SJSA1 (cell line): ENCODE data around the gene TMEM132C. TPM values are rescaled to one million over a fixed set of nuclear protein-coding genes. Genes with fewer than 3 reads are reported as not detected.
"Not testable (repeated sequence)": the region's sequence is repeated elsewhere in the genome, so short reads cannot be mapped to it uniquely, and the experiment has no call there.

Source experiments
- DNase-seq, 2 experiments: peaks; one replicate each; pipeline ENCODE4 v3.0.0-alpha.2; 2015 to 2020; ENCODE audit warnings: low spot score in 2 of 2, low read depth in 1 of 2
- H3K27ac ChIP-seq: fragments of 250-450 bp; sonication (Bioruptor Pico); 2 replicates; pipeline ENCODE4 v1.5.1; 2020; ENCODE audit warnings: mild to moderate bottlenecking, moderate library complexity
- H3K27me3 ChIP-seq: fragments of 250-450 bp; sonication (Bioruptor Pico); replicated peaks from 2 replicates; pipeline ENCODE4 v1.5.1; 2020; ENCODE audit warnings: mild to moderate bottlenecking, moderate library complexity
- H3K36me3 ChIP-seq: fragments of 250-450 bp; sonication (Bioruptor Pico); 2 replicates; pipeline ENCODE4 v1.5.1; 2020; ENCODE audit warnings: mild to moderate bottlenecking
- H3K4me1 ChIP-seq: fragments of 250-450 bp; sonication (Bioruptor Pico); replicated peaks from 2 replicates; pipeline ENCODE4 v1.6.1; 2021; ENCODE audit warnings: mild to moderate bottlenecking
- H3K4me3 ChIP-seq: fragments of 250-450 bp; sonication (Bioruptor Pico); 2 replicates; pipeline ENCODE4 v1.5.1; 2020; ENCODE audit warnings: mild to moderate bottlenecking
- H3K9me3 ChIP-seq: fragments of 250-450 bp; sonication (Bioruptor Pico); replicated peaks from 2 replicates; pipeline ENCODE4 v1.5.1; 2020; ENCODE audit warnings: mild to moderate bottlenecking
- total RNA-seq: library from RNA; depleted of rRNA; stranded (reverse); fragments of >200 nt; shearing (Covaris generic); gene quantifications from 2 replicates; pipeline ENCODE4 v1.2.3, GENCODE V29; 2014; rRNA removed

The TMEM132C gene
- not detected in 2 replicates for total RNA-seq

- Histone ChIP-seq H3K4me1 (no peaks in the 10 kb centered on the region), H3K27me3 (no peaks in the 10 kb centered on the region), H3K27ac (no peak within 1 kb of the TSS), H3K9me3 (0 out of 2 replicates have a peak, but pooled peaks cover 3% of the 10 kb centered on the region), H3K36me3 (no peaks in the 10 kb centered on the region), H3K4me3 (no peak within 1 kb of the TSS)
- no peak for DNase-seq
These were observed at the start of gene TMEM132C for GRCh38 chr12:128267131-128267622. Gene TMEM132C (plus strand): TSS chr12:128267170. CDS start chr12:128267403, 233 bp downstream.

- no peak overlapping the region for H3K27ac ChIP-seq
- no peaks in the 10 kb centered on the region for H3K27me3 ChIP-seq
- no peak overlapping the region for H3K4me3 ChIP-seq
- no peaks in the 10 kb centered on the region for H3K36me3 ChIP-seq
- no peak for DNase-seq
- H3K4me1 ChIP-seq = no peaks in the 10 kb centered on the region
- no peaks in the 10 kb centered on the region; the same call in 1 of the 2 replicates for H3K9me3 ChIP-seq
These were observed 42.7 kb upstream of the TMEM132C start for GRCh38 chr12:128224226-128224625.

- Histone ChIP-seq H3K9me3 (no peaks in the 10 kb centered on the region; the same call in 1 of the 2 replicates), H3K36me3 (no peaks in the 10 kb centered on the region), H3K27ac (no peak overlapping the region), H3K27me3 (no peaks in the 10 kb centered on the region), H3K4me1 (no peaks in the 10 kb centered on the region), H3K4me3 (no peak overlapping the region)
- no peak for DNase-seq
These were observed 38.4 kb upstream of the TMEM132C start for GRCh38 chr12:128228581-128228980.

GRCh38 chr12:128235635-128236417 lies 31.1 kb upstream of the TMEM132C start:
- no peak for DNase-seq
- Histone ChIP-seq H3K4me1 (no peaks in the 10 kb centered on the region), H3K27ac (no peak overlapping the region), H3K4me3 (no peak overlapping the region), H3K36me3 (no peaks in the 10 kb centered on the region), H3K9me3 (0 out of 2 replicates have a peak, but pooled peaks cover 3% of the 10 kb centered on the region), H3K27me3 (no peaks in the 10 kb centered on the region)

GRCh38 chr12:128236525-128236924 lies 30.4 kb upstream of the TMEM132C start:
- Histone ChIP-seq H3K36me3 (no peaks in the 10 kb centered on the region), H3K4me3 (no peak overlapping the region), H3K4me1 (no peaks in the 10 kb centered on the region), H3K27ac (no peak overlapping the region), H3K9me3 (0 out of 2 replicates have a peak, but pooled peaks cover 3% of the 10 kb centered on the region), H3K27me3 (no peaks in the 10 kb centered on the region)
- DNase-seq = no peak

GRCh38 chr12:128240745-128241144 lies 26.2 kb upstream of the TMEM132C start:
- no peaks in the 10 kb centered on the region for H3K36me3 ChIP-seq
- H3K9me3 ChIP-seq = 0 out of 2 replicates have a peak, but pooled peaks cover 3% of the 10 kb centered on the region
- no peaks in the 10 kb centered on the region for H3K27me3 ChIP-seq
- H3K27ac ChIP-seq = no peak overlapping the region
- no peak overlapping the region for H3K4me3 ChIP-seq
- no peaks in the 10 kb centered on the region for H3K4me1 ChIP-seq
- no peak for DNase-seq

- DNase-seq = no peak
- no peaks in the 10 kb centered on the region for H3K36me3 ChIP-seq
- H3K4me1 ChIP-seq = no peaks in the 10 kb centered on the region
- no peak overlapping the region for H3K4me3 ChIP-seq
- H3K27me3 ChIP-seq = no peaks in the 10 kb centered on the region
- H3K27ac ChIP-seq = no peak overlapping the region
- no peaks in the 10 kb centered on the region for H3K9me3 ChIP-seq
These were observed 21.8 kb upstream of the TMEM132C start for GRCh38 chr12:128245121-128245520.

- H3K9me3 ChIP-seq = no peaks in the 10 kb centered on the region
- no peak for DNase-seq
- no peaks in the 10 kb centered on the region for H3K27me3 ChIP-seq
- H3K4me3 ChIP-seq = no peak overlapping the region
- H3K4me1 ChIP-seq = no peaks in the 10 kb centered on the region
- H3K27ac ChIP-seq = no peak overlapping the region
- H3K36me3 ChIP-seq = no peaks in the 10 kb centered on the region
These were observed 21.1 kb upstream of the TMEM132C start for GRCh38 chr12:128245905-128246304.

- no peak overlapping the region for H3K27ac ChIP-seq
- no peak overlapping the region for H3K4me3 ChIP-seq
- H3K9me3 ChIP-seq = no peaks in the 10 kb centered on the region; the same call in 1 of the 2 replicates
- no peaks in the 10 kb centered on the region for H3K36me3 ChIP-seq
- no peaks in the 10 kb centered on the region for H3K4me1 ChIP-seq
- DNase-seq = no peak
- H3K27me3 ChIP-seq = no peaks in the 10 kb centered on the region
These were observed 16.9 kb upstream of the TMEM132C start for GRCh38 chr12:128250096-128250495.

- not testable (repeated sequence) for H3K27ac ChIP-seq, H3K36me3 ChIP-seq, DNase-seq, H3K27me3 ChIP-seq, H3K9me3 ChIP-seq, H3K4me3 ChIP-seq, H3K4me1 ChIP-seq
These were observed 13.1 kb upstream of the TMEM132C start for GRCh38 chr12:128253829-128254228.

GRCh38 chr12:128258866-128259555 lies 8.0 kb upstream of the TMEM132C start:
- Histone ChIP-seq H3K36me3 (no peaks in the 10 kb centered on the region), H3K27me3 (no peaks in the 10 kb centered on the region), H3K27ac (no peak overlapping the region), H3K9me3 (0 out of 2 replicates have a peak, but pooled peaks cover 3% of the 10 kb centered on the region), H3K4me3 (no peak overlapping the region), H3K4me1 (no peaks in the 10 kb centered on the region)
- no peak for DNase-seq

GRCh38 chr12:128259556-128260070 lies 7.4 kb upstream of the TMEM132C start:
- Histone ChIP-seq H3K4me3 (no peak overlapping the region), H3K9me3 (0 out of 2 replicates have a peak, but pooled peaks cover 3% of the 10 kb centered on the region), H3K27me3 (no peaks in the 10 kb centered on the region), H3K27ac (no peak overlapping the region), H3K4me1 (no peaks in the 10 kb centered on the region), H3K36me3 (no peaks in the 10 kb centered on the region)
- DNase-seq = no peak

GRCh38 chr12:128261757-128262156 lies 5.2 kb upstream of the TMEM132C start:
- H3K36me3 ChIP-seq = no peaks in the 10 kb centered on the region
- H3K4me1 ChIP-seq = no peaks in the 10 kb centered on the region
- DNase-seq = no peak
- H3K27me3 ChIP-seq = no peaks in the 10 kb centered on the region
- no peak overlapping the region for H3K4me3 ChIP-seq
- H3K9me3 ChIP-seq = 0 out of 2 replicates have a peak, but pooled peaks cover 3% of the 10 kb centered on the region
- H3K27ac ChIP-seq = no peak overlapping the region

GRCh38 chr12:128265566-128265965 lies 1.4 kb upstream of the TMEM132C start:
- Histone ChIP-seq H3K27me3 (no peaks in the 10 kb centered on the region), H3K36me3 (no peaks in the 10 kb centered on the region), H3K27ac (no peak overlapping the region), H3K4me3 (no peak overlapping the region), H3K9me3 (0 out of 2 replicates have a peak, but pooled peaks cover 3% of the 10 kb centered on the region), H3K4me1 (no peaks in the 10 kb centered on the region)
- DNase-seq = no peak
